NCI-H1930 (cell line): ENCODE measurements around the gene GRIP1.
A peak's percentile ranks its signal among the peaks of the same experiment; 100 is the strongest.

Experiments used
- DNase-seq, 2 experiments: peaks; one replicate each; lab custom pipeline; 2025; lab: John Stamatoyannopoulos, UW

GRIP1 gene

GRCh38 chr12:66640691-66641460 is 38.0 kb downstream of the GRIP1 start:
- no peak for DNase-seq

- no peak for DNase-seq
These were observed 40.2 kb downstream of the GRIP1 start for GRCh38 chr12:66638666-66639065.

- no peak for DNase-seq
These were observed 41.1 kb downstream of the GRIP1 start for GRCh38 chr12:66637699-66638301.

GRCh38 chr12:66636771-66637170 is 42.1 kb downstream of the GRIP1 start:
- DNase-seq: no peak

GRCh38 chr12:66633676-66634075 is 45.2 kb downstream of the GRIP1 start:
- DNase-seq: no peak

- no peak for DNase-seq
These were observed 49.6 kb downstream of the GRIP1 start for GRCh38 chr12:66629138-66629870.

GRCh38 chr12:66627988-66628317 is 50.9 kb downstream of the GRIP1 start:
- no peak for DNase-seq

- DNase-seq: no peak
These were observed 51.4 kb downstream of the GRIP1 start for GRCh38 chr12:66627270-66627987.

- DNase-seq: no peak
These were observed 54.1 kb downstream of the GRIP1 start for GRCh38 chr12:66624806-66625205.

- no peak for DNase-seq
These were observed 55.4 kb downstream of the GRIP1 start for GRCh38 chr12:66623455-66623854.

GRCh38 chr12:66620688-66621087 is 58.2 kb downstream of the GRIP1 start:
- DNase-seq: no peak

GRCh38 chr12:66620026-66620425 is 58.9 kb downstream of the GRIP1 start:
- DNase-seq: no peak

- DNase-seq: no peak
These were observed 60.9 kb downstream of the GRIP1 start for GRCh38 chr12:66617991-66618390.

GRCh38 chr12:66612090-66612775 is 66.6 kb downstream of the GRIP1 start:
- DNase-seq: no peak

- DNase-seq: no peak
These were observed 71.7 kb downstream of the GRIP1 start for GRCh38 chr12:66607147-66607546.

GRCh38 chr12:66605293-66605692 is 73.6 kb downstream of the GRIP1 start:
- DNase-seq: no peak

- DNase-seq: no peak
These were observed 74.8 kb downstream of the GRIP1 start for GRCh38 chr12:66603981-66604479.

- DNase-seq: peak in 1 of 2 experiments; percentile 20
These were observed 75.4 kb downstream of the GRIP1 start for GRCh38 chr12:66603461-66603860.

GRCh38 chr12:66602483-66603143 is 76.3 kb downstream of the GRIP1 start:
- DNase-seq: no peak

- peak in 1 of 2 experiments; percentile 78 for DNase-seq
These were observed 78.0 kb downstream of the GRIP1 start for GRCh38 chr12:66600903-66601302.

GRCh38 chr12:66599816-66600215 is 79.1 kb downstream of the GRIP1 start:
- peak in 1 of 2 experiments; percentile 28 for DNase-seq
